EL (cell line): Measurements from ENCODE around the gene ZNF775.
"Not testable (repeated sequence)": the region's sequence is repeated elsewhere in the genome, so short reads cannot be mapped to it uniquely, and the experiment has no call there.

Source experiments
- DNase-seq: peaks from one replicate; pipeline ENCODE4 v3.0.0-alpha.2; 2016

Gene ZNF775

DNA sequence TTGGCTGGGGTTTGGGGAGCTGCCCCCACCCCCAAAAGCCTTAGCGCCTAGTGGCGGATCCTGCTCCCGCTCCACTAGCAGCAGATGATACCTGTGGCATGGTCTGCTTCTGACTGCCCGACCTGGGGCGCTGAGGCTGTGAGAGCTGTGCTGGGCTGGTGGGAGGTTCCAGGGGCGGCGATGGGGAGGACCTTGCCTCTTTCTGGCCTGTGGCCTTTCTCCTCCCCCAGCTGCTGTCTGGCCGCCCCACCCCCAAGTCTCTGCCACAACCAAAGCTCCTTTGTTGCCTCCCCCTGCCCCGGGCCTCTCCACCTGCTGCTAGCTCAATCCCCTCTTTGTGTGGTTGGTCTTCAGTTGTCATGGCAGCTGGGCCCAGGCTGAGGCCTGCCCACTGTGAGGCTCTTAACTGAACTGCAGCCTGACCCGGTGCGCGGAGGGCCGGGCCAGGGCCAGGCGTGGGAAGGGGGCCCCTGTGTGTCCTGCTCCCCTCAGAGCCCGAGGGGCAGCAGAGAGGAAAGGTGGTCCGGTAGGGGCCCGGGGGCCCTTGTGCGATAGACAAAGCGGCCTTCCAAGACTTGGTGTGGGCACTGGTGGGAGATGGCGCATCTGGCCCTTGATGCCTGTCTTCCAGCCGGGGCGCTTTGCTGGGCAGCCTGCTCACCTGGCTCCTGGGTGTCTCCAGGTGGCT, 4.7 kb downstream of the ZNF775 start:
- DNase-seq = no peak

DNA sequence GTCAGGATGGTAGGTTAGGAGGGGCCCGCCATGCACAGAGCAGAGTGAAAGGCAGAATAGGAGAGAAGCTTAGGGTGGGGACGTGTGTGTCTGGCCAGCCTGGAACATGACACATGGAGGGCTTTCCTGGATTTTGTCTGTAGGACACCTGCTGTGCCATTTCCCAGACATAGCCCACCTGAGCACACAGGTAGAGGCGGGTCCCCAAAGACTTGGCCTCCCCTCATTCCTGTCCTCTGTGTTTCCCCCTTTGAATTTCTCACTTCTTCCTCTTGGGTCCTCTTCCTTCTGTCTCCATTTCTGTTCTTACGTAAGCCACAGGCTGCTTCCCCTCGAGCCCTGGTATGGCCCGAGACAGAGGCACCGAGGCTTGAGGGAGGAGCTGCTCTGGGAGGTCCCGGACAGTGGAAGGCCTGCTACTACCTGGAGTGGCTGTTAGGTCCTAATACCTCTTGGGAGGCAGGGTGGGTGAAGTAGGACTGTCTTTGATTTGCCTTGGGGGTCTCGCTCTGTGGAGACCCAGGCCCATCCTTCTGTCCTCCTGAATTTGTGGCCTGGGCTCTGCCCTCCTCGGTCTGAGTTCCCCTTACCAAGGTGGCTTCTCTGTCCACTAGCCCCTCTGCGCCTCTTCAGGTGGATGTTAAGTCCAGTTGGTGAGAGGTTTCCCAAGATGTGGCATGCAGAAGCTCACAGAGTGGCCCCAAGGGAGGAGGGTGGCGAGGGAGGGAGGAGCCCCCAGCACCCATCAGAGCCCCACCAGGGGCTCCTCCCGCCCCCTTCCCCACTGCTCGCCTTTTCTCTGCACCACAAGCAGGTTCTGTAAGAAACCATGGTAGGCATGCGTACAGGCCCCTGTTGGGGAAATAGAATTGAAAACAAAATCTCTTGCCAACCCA, 5.5 kb downstream of the ZNF775 start:
- DNase-seq = no peak

DNA sequence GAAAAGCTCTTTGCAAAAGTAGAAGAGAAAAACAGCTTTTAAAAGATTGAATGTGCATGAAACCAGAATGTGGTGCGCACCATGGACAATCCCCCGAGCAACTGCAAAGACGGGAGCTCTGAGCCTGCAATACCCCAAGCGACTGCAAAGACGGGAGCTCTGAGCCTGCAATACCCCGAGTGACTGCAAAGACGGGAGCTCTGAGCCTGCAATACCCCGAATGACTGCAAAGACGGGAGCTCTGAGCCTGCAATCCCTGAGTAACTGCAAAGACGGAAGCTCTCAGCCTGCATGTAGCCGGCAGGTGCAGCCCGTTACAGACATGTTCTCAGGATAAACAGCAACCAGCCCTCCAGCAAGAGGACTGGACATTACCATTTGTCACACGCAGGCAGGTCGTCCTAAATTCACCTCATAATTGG, 6.2 kb downstream of the ZNF775 start:
- DNase-seq = no peak

DNA sequence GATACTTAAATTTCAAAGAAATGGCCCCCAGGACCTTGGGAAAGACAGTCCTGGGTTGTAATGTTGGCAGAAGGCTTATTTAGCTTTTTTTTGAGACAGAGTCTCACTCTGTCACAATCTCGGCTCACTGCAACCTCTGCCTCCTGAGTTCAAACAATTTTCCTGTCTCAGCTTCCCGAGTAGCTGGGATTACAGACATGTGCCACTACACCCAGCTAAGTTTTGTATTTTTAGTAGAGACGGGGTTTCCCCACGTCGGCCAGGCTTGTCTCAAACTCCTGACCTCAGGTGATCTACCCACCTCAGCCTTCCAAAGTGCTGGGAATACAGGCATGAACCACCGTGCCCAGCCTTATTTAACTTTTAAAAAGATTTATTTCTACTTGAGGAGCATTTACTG, 6.8 kb downstream of the ZNF775 start:
- DNase-seq = not testable (repeated sequence)

DNA sequence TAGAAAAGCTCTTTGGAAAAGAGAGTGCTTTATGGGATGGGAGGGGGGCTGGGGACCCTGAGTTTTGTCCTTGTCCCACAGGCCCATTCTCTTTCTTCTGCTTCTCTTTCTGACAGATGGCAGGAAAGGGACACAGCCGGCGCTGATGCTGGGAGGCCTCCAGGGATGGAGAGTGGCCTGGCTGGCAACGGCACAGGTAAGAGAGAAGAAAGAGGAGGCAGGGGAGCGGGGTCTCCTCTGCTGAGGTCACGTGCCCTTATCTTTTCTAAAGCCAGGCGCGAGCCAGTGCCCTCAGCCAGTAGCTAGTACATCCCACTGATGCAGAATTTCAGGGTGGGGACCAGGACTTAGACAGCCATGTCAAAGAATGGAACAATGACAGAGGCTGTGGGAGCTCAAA, 9.2 kb downstream of the ZNF775 start:
- no peak for DNase-seq

DNA sequence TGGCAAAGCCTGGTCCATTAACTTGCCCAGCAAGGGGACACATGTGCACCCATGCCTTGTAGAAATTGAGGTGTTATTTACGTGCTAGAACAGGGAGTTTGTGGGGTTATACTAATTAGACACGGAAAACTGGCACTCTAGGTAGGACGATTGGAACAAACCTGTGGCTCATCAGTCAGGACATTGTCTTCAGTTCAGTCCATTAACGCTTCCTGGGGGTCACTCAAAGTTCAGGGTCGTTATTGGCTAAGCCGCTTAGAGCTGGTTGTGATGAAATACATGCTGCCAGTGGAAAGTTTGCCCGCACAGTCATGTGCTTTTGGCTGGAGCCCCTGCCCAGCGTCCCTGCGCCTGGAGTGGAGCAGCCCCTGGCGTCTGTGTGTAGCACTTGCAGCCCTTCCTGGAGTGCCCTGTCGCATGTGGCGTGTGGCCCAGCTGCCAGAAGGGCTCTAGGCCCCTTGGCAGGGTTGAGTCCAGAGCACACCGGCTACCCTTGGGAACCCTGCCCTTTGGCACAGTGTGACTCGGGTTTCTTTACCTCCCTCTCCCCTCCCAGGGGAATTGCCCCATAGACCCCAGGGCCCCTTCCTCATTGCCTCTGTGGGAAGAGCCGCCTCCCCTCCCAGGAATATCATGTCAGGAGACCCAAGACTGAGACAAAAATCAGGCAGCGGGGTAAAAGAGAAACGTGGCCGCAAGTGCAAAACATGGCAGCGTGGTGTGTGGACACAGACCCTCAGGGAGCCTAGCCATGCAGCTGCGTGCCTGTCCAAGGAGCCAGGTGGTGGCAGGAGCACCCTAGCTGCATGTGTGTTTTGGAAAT, 9.8 kb downstream of the ZNF775 start:
- DNase-seq = no peak

DNA sequence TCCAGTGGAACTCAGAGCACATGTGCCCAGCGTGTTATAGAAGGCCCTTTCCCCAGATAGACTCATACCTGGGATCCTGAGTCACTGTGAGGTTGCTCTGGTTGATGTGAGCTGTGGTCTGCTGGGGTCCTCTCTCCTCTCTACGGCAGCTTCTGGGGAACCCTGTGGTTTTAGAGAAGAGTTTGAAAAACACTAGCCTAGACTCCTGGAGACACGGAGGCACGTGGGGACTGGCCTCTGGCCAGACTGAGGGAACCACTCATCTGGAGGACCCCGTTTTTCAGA, 10.3 kb downstream of the ZNF775 start:
- no peak for DNase-seq

DNA sequence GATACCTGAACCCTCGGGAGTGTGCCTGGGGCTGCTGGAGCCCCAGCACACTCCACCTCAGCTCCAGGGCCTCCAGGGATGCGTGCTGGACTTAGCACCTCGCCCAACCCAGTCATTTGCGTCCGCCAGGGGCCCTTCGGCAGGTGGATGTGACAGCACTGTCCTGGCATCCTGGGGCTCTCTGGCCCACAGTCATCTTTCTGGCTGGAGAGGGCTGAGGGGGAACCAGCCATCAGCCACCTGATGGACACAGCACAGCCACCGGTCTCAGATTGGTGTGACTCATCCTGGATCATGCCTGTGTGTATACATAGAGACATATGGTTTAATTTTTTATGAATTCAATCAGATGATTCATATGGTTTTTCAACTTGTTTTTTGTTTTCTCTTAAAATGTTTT, 11.1 kb downstream of the ZNF775 start:
- DNase-seq = peak; percentile 26

DNA sequence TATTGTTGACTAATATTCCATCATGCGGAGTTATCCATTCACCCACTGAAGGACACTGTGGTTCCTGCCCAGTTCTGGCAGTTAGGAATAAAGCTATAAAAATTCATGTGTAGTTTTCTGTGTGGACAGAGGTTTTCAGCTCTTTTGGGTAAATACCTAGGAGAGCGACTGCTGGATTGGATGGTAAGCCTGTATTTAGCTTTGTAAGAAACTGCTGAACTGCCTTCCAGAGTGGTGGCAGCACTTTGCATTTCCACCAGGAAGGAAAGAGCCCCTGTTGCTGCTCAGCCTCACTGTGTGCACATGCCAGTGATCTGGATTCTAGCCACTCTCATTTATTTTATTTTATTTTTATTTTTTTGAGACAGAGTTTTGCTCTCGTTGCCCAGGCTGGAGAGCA, 14.2 kb downstream of the ZNF775 start:
- no peak for DNase-seq

DNA sequence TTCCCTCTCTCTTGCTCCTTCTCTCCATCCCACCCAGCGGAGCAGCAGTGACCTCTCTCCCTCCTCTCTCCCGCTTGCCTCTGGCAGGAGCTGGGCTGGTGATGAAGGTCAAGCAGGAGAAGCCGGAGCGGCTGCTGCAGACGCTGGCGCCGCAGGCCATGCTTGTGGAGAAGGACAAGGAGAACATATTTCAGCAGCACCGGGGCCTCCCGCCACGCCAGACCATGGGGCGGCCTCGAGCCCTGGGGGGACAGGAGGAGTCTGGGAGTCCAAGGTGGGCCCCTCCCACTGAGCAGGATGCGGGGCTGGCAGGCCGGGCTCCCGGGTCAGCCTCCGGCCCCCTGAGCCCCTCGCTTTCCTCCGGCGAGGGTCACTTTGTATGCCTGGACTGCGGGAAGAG, 17.3 kb downstream of the ZNF775 start:
- no peak for DNase-seq

DNA sequence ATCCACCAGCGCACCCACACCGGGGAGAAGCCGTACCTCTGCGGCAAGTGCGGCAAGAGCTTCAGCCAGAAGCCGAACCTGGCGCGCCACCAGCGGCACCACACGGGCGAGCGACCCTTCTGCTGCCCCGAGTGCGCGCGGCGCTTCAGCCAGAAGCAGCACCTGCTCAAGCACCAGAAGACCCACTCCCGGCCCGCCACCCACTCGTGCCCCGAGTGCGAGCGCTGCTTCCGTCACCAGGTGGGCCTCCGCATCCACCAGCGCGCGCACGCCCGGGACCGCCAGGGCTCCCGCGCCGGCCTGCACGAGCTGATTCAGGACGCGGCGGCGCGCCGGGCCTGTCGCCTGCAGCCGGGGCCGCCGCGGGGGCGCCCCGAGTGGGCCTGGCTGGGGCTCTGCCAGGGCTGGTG, 17.7 kb downstream of the ZNF775 start:
- DNase-seq = no peak

DNA sequence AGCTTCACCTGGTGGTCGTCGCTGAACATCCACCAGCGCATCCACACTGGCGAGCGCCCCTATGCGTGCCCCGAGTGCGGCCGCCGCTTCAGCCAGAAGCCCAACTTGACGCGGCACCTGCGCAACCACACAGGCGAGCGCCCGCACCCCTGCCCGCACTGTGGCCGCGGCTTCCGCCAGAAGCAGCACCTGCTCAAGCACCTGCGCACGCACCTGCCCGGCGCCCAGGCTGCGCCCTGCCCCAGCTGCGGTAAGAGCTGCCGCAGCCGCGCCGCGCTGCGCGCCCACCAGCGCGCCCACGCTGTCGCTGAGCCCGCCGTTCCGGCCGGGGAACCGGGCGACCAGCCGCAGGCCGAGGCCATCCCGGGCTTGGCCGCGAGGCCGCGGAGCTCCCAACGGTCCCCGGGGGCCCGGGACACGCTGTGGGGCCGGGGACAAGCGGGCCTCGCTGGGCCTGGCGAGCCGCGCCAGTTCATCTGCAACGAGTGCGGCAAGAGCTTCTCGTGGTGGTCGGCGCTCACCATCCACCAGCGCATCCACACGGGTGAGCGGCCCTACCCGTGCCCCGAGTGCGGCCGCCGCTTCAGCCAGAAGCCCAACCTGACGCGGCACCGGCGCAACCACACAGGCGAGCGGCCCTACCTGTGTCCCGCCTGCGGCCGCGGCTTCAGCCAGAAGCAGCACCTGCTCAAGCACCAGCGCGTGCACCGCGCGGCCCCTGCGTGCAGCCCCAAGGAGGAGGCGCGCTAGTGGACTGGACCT, 18.4 kb downstream of the ZNF775 start:
- DNase-seq = no peak

DNA sequence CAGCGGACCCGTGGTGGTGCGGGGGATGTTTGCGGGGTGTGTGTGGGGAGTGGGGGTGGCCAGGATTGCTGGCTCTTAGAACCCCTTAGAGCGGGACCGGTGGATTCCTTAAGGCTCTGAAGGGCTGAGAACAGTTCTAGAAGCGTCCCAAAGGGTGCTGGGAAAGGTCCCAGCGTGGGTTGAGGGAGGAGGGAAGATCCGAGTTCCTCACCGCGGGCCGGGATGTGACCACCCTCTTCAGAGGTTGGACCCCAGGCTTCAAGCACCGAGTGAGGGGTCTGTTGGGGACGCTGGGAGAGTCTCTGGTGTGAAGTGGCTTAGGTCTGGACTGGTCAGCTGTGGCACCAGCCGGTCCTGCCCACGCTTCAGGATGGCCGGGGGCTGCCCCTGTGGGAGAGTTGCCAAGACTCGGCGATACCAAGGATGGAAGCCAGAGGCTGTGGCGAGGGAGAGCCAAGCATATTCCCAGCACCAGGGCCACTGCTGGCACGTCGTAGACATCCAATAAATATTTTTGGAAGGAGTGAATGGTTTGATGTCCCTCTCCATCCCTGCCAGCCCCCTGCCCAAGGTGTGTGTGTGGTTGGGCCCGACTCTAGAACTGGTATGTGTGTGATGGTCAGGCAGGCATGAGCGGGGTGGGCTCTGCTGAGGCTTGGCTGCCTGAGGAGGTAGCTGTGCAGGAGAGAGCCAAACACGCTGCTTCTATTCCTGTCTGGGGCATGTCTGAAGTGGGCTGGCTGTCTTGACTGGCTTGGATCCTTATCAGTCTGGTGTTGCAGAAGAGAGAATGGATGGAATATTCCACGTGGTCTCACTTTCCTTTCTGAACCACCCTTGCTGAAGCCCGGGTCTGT, 19.2 kb downstream of the ZNF775 start:
- no peak for DNase-seq

DNA sequence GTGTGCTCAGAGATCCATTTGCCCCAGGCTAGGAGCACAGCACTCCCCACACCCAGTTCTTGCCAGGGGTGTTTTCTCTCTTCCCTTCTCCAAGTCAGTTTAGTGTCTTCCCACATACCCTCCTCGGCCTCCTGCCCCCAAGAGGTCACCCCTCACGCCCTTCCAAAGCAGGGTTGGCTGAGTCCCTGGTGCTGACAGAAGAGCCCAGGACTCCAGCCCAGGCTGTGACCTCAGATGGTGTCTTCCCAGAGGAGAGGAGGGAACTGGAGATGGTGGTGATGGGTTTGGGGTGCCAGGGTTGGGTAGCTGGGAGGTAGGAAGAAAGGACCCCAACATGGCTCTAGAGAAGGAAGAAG, 19.8 kb downstream of the ZNF775 start:
- no peak for DNase-seq

DNA sequence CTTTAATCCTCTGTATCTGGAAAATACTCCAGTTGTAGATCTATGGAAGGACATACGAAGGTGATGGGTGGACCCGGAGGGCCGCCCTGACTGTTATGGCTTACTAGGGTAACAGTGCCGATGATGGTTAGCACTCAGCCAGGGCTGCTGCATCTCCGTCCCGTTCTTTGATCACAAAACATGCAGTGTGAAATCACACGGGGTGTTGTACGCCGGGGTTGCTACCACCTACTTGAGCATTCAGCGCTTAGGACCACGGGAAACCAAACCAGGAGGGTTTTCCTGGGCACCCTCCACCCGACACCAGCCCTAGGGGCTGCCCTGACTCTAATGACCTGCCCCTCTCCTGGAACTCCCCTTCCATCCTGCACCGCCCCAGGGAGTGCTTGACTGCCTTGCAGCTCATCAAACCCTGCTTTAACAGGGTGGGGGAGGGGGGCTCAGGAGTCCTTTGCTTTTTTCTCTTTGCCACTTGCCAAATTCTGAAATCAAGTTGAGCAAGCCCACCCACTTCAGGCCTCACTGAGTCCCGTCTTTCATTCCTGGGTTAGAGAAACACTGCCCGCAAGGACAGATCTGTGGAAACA, 20.4 kb downstream of the ZNF775 start:
- no peak for DNase-seq

DNA sequence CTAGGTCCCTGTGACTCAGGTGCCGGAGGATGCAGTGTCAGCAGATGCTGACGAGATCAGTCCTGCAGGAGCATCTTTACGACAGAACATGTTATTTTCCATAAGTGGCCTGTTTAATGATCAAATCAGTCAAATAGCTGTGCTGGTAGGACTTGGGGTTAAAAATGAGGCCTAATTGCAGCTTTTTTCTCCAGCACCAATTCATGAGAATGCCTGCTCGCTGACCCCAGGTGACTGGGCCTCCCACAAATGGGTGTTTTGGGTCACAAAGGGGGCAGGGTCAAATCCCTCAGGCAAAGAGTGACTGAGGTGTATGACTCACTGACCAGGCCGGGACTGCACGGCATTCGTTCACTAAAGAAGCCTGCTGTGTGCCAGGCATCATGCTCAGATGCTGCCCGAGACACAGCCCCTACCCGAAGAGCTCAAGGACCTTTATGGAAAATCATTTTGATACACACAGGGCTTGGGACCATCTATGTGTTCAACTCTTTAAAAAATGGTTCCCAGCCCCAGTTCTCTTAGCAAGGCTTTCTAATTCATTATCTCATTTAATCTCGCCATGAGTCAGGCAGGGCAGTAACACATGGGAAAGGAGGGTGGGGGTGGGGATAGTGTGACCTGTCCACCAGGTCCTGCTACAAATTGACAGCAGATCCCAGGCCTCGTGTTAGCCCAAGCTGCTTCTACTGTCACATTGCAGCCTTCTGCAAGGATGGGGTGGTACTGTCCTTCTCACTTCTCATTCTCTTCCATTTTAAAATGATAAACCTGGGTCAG, 21.1 kb downstream of the ZNF775 start:
- DNase-seq = peak; percentile 56

DNA sequence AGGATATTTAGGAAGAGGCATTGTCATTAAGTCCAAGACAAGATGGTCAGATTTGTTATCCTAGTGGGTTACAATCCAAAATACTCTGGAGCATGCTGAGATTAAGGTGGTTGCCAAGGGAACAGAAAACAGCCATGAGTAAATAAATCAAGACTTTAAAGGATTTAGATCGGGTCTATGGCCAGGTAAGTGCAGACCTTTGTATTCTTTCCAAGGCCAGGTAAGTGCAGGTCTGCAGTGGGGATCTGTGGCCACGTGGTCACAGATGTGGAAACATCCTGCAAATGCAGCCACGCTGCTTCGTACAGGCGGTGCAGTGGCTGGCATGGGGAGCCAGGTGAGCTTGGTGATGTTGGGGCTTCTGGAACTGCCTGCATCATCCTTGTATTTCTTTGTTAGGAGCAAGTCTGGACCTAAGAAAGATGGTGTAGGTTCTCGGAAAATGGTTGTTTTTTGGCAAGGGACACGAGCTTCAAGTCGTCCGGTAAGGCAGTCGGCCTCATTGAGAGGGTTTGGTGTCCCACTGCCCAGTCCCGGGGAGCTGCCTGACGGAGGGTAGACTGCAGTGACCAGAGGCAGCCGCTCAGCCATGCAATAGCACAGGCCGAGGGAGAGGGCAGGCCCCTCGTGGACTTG, 21.8 kb downstream of the ZNF775 start:
- no peak for DNase-seq

DNA sequence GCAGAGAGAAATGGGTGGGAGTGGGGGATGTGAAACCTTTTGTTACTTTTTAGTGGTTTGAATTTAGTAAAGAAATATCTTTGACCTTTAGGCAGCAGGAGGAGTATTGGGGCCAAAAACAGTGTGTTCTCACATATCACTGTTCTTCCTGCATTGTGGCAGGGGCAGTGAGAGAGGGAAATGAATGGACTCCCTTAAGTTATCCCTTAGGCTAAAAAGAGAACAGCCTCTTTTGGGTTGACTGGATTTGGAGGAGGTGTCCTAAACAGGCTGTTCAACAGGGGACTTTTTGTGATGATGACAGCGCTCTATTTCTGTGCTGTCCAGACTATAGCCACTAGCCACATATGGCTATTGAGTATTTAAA, 22.3 kb downstream of the ZNF775 start:
- DNase-seq = no peak

DNA sequence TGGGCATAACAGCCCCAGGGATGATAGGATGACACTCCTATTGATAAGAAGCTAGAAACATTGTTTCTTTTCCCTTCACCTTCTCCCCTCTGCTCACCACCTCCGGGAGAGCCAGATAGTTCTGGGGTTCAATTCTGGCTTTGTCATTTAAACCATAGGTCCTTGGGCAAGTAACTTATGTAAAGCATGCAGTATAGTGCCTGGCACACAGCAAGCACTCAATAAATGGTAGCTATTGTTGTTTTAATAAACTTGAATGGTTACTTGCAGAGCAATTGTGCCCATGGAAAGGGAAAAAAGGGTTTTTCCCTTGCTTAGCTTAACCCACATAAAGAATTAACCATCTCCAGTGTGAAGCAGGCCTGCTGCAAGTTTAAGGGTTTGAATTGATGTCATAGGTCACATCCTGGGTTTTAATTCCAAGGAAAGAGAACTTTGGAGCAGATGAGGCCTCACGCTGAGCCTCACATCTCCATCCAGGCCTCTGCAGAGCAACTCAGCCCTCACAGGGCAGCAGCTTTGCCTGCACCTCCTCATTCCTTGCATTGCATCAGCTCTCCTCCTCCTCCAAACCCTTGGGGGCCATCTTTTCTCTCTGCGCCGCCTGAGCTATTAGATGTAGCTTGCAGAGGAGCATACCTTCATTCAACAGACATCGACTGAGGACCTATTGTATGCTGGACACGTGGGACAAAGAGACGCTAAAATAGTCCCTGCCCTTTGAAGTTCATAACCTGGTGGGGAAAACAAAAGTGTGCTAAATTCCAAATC, 22.9 kb downstream of the ZNF775 start:
- no peak for DNase-seq
